ENCODE data around the gene ZNF292. TPM values are rescaled to one million over a fixed set of nuclear protein-coding genes. Genes with fewer than 3 reads are reported as not detected.
"Not testable (repeated sequence)": the region's sequence is repeated elsewhere in the genome, so short reads cannot be mapped to it uniquely, and the experiment has no call there.

ZNF292 gene
- total RNA-seq, 1 donor from 2014 or later = 71.3 TPM

DNA sequence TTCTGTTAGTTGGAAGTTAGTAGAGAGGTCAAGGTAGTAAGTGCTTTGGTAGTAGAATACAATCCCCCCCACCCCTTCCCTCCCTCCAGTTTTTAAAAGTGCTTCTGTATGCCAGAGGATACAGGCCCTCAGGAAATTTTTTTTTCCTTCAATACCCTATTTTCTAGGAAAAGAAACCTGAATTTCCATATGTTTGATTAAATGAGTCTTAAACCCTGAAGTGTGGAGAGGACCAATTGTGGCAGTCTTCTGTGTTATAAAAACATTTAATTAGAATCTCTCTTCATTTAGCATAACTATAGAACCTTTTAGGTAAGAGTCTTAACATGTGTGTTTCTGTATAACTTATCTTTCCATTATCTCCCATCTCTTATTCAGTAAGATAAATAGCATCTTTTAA is 59.5 kb downstream of the ZNF292 start:
- DNase-seq = no peak

DNA sequence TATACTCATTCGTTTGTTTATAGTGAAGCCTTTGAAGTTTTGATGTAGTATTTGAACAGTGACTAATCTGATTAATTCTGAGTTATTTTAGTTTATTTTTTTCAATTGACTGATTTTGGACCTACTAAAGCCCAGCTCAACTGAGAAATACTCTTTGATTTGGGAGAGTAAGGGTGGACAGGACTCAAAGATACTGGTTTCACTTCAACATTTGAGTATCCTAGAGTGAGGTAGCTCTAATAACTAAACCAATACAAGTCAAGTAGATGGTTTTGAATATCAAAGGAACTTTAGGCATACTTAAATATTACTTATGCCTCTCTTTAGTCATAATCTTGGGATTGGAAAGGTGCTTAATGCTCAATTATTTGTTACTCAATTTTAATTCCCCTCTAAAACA is 65.6 kb downstream of the ZNF292 start:
- no peak for DNase-seq

DNA sequence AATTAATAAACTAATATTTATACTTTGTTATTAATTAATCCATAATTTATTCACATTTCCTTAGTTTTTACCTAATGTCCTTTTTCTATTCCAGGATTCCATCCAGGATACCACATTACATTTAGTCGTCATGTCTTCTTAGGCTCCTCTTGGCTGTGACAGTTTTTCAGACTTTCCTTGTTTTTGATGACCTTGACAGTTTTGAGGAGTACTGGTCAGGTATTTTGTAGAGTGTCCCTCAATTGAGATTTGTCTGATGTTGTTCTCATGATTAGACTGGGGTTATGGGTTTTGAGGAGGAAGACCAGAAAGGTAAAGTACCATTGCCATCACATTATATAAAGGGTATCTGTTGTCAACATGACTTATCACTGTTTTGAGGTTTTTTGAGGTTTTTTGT is 67.3 kb downstream of the ZNF292 start:
- no peak for DNase-seq

DNA sequence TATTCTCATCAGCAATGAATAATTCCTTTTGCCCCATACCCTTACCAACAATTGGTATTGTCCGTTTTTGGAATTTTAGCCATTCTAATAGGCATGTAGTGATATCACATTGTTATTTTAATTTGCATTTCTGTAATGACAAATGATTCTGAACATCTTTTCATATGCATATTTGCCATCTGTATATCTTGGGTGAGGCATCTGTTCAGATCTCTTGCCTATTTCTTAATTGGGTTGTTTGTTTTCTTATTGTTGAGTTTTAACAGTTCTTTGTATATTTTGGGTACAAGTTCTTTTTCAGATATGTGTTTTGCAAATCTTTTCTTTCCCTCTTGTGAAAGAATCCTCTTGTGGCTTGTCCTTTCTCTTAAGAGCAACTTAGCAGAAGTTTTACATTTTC is 69.6 kb downstream of the ZNF292 start:
- DNase-seq = no peak

DNA sequence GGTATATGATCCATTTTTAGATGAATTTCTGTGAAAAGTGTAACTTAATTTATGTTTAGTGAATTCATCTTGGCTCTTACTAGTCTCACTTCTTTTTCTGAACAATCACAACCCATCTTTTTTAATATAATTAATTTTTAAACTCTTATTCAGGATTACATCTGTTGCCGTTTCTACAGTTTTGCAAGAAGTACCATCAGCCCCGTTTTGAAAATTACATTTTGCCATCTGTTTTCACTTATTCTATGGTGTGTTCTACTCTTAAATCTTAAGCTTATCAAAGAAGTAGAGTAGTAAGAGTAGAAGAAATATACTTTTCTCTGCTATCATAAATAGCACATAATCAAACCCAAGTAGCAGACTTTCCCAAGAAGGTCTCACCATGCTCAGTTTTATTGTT is 70.1 kb downstream of the ZNF292 start:
- DNase-seq = no peak

DNA sequence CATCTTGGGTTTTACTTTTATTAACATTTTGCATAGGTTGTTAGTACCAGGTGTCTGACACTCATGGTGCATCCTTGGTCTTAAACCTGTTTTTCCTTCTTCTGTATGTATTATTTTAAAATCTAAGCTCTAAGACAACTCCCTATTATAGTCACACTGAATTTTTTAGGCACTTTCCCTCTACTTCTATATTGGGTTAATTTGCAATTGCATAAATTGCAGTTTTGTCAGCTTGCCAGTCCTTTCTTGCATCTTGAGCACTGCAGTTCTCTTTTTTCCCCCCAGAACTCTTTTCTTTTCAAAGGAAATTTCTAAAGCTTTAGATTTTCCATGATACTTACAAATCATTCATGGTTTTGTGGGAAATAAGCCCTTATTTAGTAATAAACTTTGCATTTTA is 70.6 kb downstream of the ZNF292 start:
- DNase-seq = no peak

DNA sequence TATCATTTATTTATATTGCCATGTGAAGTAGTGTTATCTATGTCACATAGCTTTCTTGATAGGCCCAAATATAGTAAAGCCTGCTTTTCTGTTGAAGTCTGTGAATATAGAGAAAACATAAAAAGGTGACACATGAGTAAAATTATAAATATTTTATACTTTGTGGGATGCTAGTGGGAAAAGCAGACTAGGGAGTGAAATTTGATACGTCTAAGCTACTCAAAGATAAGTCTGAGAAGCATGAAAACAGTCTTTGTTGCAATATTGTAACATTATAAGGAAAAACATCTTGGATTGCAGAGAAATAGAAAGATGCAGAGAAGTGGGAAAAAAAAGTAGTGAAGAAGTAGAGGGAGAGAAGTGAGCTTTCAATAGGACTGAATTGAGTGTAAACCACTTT is 75.4 kb downstream of the ZNF292 start:
- DNase-seq = no peak

DNA sequence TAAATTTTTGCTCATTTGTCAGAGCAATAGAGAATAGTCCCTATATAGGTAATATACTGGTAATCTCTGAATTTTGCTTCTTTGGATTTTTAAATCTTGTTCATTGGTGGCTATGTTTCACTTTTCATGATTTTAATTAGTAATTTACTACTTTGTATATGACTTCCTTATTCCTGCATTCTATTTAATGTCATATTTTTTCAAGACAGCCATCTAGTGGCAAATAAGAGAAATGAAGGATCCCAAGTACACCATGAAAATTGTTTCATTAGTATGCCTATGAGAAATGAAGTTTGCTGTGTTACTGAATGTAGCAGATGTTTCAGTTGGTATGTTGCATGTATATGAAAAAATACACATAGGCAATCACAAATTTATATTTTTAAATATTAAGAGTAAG is 82.4 kb downstream of the ZNF292 start:
- no peak for DNase-seq

DNA sequence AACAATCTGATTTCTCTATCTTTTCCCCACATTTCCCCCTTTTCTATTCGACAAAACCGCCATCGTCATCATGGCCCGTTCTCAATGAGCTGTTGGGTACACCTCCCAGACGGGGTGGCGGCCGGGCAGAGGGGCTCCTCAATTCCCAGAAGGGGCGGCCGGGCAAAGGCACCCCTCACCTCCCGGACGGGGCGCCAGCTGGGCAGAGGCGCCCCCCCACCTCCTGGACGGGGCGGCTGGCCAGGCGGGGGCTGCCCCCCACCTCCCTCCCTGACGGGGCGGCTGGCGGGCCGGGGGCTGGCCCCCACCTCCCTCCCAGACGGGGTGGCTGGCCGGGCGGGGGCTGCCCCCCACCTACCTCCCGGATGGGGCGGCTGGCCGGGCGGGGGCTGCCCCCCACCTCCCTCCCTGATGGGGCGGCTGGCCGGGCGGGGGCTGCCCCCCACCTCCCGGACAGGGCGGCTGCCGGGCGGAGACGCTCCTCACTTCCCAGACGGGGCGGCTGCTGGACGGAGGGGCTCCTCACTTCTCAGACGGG is 83.8 kb downstream of the ZNF292 start:
- DNase-seq = not testable (repeated sequence)

DNA sequence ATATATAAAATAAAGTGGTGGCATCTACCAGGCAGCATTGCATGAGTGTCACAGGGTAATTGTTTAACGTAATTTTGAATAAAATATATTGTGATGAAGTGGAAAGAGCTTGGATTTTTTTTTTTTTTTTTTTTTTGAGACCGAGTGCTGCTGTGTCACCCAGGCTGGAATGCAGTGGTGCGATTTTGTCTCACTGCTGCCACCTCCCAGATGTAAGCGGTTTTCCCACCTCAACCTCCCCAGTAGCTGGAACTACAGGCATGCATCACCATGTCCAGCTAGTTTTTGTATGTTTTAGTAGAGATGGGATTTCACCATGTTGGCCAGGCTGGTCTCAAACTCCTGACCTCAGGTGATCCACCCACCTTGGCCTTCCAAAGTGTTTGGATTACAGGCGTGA is 85.9 kb downstream of the ZNF292 start:
- no peak for DNase-seq

DNA sequence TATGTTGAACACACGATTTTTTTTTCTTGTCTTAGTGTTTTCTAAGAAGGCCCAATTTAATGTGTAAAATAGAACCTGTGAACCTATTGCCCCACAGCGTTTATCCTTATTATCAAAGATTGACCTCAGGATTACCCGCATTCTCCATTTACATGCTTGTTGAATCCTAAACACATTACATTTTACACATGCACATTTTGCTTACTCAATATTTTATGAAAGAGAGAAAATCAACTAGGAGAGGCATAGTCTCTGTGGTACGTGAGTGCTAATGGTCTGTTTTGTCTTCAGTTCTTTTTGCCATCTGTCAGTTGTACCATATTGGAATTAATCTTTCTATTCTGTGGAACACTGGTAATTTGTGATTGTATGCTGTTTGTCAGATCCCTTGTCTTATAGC is 86.9 kb downstream of the ZNF292 start:
- DNase-seq = no peak

DNA sequence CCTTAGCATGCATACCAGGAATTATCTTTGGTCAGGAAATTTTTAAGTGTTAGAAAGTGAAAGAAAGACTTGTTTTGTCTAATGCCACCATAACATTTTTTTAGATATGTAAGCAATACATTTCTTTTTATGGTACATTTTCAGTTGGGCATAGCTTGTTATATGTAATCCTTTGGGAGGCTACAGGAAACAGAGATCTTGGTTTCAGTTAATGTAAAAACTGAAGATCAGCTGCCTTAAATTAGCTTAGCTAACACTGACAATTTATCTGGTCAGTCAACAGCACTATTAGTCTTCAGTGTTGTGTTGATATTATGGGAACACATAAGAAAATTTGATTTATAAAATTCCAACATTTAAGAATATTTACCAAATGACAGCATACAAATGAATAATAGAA is 88.4 kb downstream of the ZNF292 start:
- DNase-seq = no peak

DNA sequence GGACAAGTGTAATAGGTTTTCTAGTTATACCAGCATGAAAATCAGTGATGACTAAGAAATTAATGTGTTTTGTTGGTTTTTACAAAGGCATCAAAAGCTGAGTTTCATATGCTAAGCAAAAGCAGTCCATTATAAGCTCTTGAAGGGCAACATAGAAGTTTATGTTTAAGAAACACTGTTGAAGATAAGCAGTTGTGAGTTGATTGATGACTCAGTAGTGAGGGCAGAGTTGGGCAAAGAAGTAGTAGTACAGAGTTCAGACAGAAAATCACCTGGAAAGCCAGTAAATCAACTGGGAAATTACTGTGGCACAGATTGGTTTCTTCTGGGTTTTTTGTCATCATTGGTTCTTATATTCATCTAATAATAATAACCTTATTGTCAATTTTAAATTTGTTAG is 89.0 kb downstream of the ZNF292 start:
- DNase-seq = no peak

DNA sequence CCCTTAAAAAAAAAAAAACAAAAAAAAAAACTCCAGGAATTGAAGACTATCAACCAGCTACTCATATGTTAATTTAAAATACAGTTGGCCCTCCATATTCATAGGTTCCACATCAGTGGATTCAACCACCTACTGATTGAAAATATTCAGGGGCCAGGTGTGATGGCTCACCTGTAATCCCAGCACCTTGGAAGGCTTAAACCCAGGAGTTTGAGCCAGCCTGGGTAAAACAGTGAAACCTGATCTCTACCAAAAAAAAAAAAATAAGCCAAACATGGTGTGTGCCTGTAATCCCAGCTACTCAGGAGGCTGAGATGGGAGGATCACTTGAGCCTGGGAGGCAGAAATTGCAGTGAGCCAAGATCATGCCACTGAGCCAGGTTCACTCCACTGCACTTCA is 94.7 kb downstream of the ZNF292 start:
- DNase-seq = no peak

DNA sequence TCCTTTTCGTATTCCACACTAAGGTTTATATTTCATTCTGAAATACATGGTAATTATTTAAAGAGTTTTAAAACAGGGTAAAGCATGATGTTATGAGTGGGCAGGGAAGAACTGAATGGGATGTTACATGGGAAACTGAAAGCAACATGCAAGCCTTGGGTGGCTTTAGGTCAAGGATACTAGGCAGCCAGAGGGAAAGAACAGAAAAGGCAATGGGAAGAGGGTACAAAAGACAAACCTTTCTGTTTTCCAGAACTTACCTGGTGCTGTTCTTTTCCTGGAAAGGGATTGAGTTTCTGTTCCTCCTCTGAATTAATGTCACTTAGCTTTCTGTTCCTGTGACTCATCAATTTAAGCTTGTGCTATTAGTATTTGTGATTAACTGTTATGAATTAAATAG is 95.9 kb downstream of the ZNF292 start:
- no peak for DNase-seq

DNA sequence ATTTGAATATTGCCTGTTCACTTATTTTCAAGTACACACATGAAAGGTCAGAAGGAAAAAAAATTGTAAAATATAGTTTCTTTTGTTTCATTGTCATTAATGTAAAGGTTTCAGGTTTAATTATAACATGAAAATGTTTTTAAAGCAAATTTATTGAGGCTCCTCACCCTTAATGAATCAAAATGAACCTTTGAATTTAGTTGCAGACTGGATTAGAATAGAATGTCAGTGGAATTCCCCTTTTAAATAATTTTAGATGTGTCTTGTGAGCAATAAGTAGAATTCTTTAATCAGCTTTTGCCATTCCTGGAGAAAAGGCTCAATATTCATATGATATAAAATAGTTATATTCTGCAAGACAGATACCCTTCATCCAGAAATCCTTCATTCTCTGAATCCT is 96.4 kb downstream of the ZNF292 start:
- DNase-seq = no peak

DNA sequence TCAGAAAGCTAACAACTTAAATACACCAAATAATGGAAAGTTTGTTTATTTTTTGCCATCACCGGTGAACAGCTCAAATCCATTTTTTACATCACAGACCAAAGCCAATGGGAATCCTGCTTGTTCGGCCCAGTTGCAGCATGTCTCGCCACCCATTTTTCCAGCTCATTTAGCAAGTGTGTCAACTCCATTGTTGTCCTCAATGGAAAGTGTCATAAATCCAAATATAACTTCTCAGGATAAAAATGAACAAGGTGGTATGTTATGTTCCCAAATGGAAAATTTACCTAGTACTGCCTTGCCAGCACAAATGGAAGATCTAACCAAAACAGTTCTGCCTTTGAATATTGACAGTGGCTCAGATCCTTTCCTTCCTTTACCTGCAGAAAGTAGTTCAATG is 101.7 kb downstream of the ZNF292 start:
- no peak for DNase-seq

DNA sequence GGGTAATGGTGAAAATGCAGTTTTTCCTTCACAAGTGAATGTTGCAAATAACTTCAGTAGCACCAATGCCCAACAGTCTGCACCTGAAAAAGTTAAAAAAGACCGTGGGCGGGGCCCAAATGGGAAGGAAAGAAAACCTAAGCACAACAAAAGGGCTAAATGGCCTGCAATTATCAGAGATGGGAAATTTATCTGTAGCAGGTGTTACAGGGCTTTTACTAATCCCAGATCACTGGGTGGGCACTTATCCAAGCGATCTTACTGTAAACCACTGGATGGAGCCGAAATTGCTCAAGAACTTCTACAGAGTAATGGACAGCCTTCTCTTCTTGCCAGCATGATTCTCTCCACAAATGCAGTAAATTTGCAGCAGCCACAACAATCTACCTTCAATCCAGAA is 102.2 kb downstream of the ZNF292 start:
- DNase-seq = no peak

DNA sequence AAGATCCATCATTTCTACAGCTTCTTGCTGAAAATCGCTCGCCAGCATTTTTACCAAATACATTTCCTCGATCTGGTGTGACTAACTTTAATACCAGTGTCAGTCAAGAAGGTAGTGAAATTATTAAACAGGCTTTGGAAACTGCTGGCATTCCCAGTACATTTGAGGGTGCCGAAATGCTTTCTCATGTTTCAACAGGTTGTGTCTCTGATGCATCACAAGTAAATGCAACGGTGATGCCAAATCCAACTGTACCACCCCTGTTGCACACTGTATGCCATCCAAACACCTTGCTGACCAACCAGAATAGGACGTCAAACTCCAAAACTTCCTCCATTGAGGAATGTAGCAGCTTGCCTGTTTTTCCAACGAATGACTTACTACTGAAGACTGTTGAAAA is 102.6 kb downstream of the ZNF292 start:
- DNase-seq = no peak

DNA sequence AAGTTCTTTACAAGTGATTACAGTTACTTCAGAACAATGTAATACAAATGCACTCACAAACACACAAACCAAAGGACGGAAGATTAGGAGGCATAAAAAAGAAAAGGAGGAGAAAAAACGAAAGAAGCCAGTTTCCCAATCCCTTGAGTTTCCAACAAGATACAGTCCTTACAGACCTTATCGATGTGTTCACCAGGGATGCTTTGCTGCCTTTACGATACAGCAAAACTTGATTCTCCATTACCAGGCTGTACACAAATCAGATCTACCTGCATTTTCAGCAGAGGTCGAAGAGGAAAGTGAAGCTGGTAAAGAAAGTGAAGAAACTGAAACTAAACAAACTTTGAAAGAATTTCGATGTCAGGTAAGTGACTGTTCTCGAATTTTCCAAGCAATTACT is 104.4 kb downstream of the ZNF292 start:
- no peak for DNase-seq

DNA sequence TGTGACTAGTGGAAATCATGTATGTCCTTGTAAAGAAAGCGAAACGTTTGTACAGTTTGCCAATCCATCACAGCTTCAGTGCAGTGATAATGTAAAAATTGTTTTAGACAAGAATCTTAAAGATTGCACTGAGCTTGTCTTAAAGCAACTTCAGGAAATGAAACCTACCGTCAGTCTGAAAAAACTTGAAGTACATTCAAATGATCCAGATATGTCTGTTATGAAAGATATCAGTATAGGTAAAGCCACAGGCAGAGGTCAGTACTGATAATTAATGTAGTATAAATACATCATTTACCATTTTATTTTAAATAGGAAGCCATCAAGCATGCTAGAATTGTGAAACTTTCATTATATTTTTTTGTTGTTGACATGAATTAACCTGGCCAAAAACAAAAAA is 106.2 kb downstream of the ZNF292 start:
- no peak for DNase-seq

DNA sequence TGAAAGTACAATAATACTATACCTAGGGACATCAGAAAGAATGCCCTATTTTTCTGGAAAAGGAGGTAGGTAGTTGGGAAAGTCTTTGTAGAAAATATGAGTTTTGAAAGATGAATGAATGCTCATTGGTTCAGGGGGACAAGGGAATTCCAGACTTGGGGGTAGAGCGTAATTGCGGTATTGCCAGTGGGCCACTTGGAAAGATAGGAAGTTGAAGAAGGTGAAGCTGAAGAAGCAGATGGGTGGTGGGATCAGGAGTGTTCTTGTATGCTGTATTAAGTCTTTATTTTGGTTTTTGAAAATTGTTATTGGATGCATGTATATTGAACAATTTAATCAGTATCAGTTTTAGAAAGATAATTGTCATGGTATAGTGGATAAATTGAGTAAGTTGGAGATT is 109.1 kb downstream of the ZNF292 start:
- no peak for DNase-seq

DNA sequence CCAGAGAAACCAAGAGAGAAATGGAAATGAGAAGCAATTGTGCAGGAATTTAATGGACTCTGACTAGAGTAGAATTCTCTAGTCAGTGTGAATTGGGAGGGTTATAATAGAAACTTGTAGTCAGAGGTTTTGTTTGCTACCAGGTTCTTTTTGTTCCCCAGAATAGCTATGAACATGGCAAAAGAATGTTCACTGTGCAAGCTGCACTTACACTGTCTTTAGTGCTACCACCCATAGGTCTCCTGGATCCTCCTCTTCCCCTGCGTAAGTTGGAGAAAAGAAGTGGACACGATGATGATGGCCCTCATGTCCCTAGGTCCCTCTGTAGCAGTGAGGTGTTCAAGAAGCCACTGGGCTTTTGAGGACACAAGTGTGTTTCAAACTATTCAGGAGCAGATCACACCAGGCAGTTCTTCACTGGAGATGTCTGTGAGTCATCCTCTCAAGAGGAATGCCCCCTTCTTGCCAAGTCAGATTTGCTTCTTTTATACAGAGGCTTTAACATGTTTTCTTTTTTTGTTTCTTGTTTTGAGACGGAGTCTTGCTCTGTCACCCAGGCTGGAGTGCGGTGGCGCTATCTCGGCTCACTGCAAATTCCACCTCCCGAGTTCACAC is 119.4 kb downstream of the ZNF292 start:
- no peak for DNase-seq

DNA sequence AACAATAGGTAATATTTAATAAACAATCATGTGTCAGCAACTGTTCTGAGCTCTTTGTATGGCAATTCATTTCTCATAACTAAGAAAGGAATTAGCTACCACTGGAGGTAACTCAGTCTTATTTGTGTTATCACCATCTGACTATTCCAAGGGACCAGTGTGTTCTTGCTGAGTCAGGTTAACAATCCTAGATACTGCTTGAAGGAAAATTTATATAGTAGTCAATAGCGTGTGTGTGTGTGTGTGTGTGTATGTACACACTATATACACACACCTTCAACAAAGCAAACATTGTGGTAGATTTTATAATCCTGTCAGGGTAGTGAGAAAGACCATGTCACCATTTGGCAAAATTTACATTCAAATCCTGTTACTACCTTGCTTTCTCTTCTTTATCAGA is 121.3 kb downstream of the ZNF292 start:
- DNase-seq = no peak

DNA sequence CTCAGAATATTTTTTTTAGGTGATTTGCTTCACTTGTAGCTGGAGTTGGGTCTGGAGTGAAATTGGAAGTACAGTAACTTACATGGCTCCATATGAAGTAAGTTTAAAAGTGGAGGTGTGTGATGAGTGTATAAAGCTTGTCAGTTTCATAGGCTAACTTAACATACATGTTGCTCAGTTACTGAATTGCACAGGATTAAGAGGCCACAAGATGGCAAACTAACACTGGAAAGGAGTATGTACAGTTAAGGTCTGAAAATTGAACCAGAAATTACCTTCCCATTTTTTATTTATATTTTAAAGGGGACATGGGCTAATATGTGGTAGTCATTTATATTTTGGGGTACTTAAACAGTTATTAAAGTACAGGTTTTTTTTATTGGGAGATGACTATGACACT is 121.8 kb downstream of the ZNF292 start:
- no peak for DNase-seq
